ENCODE results near the gene RPL38. TPM values are rescaled to one million over a fixed set of nuclear protein-coding genes. Genes with fewer than 3 reads are reported as not detected.

Gene RPL38
- total and polyA plus RNA-seq, 2 experiments from 2014 or later = 286 to 5,312 TPM

GRCh38 chr17:74170924-74171323, 32.6 kb upstream of the RPL38 start:
- no peak for ATAC-seq
- TF ChIP-seq CTCF (conservative IDR thresholded peaks at IDR 0.05; ENCODE audit: low read depth in 2 of 2) (no peak), STAT1 (IDR thresholded peaks at IDR 0.05; ENCODE audit: unreplicated experiment) (no peak), REST (IDR thresholded peaks at IDR 0.05; ENCODE audit: unreplicated experiment) (no peak), EZH2 (IDR thresholded peaks at IDR 0.05; ENCODE audit: low read depth, unreplicated experiment) (no peak), ETS1 (IDR thresholded peaks at IDR 0.05) (no peak), NANOG (IDR thresholded peaks at IDR 0.05; ENCODE audit: borderline replicate concordance) (no peak), ZNF331 (CRISPR knock-in tag; IDR thresholded peaks at IDR 0.05; ENCODE audit: low read depth) (no peak), ZNF462 (CRISPR knock-in tag; IDR thresholded peaks at IDR 0.05) (no peak), EZH2phosphoT487 (IDR thresholded peaks at IDR 0.05; ENCODE audit: unreplicated experiment) (no peak)
- Histone ChIP-seq H3K4me1 (ENCODE audit: insufficient read depth) (no peaks in the 10 kb centered on the region), H4K20me1 (replicated peaks; ENCODE audit: insufficient read depth) (no peaks in the 10 kb centered on the region), H3K79me2 (replicated peaks; ENCODE audit: insufficient read depth) (no peaks in the 10 kb centered on the region), H3K9me2 (ENCODE audit: insufficient read depth) (no peaks in the 10 kb centered on the region), H3F3A (replicated peaks; ENCODE audit: low read depth) (no peaks in the 10 kb centered on the region), H3K4me3 (no peak overlapping the region), H3K36me3 (ENCODE audit: insufficient read depth) (no peaks in the 10 kb centered on the region), H3K4me2 (no peak overlapping the region), H3K27me3 (ENCODE audit: insufficient read depth) (no peaks in the 10 kb centered on the region), H2AFZ (no peak overlapping the region), H3K27ac (ENCODE audit: low read depth) (no peak overlapping the region)
- H3K27me3 Mint-ChIP-seq (ENCODE audit: insufficient read depth, low read depth, poor library complexity) = peaks cover 7% of the 10 kb centered on the region
- H3K4me1 Mint-ChIP-seq = no peaks in the 10 kb centered on the region
- no peak for DNase-seq (ENCODE audit: low spot score)
- no peak overlapping the region for H3K27ac Mint-ChIP-seq
- no peak overlapping the region for H3K4me3 Mint-ChIP-seq
- no peaks in the 10 kb centered on the region for H3K36me3 Mint-ChIP-seq (ENCODE audit: low read depth)
- no peaks in the 10 kb centered on the region for H3K9me3 Mint-ChIP-seq

Measured in GM23338 (cell line).